SK-N-MC (cell line): ENCODE results near the gene GNG4.

Experiments used
- EZH2 ChIP-seq: fragments of 200-600 bp; sonication (generic); IDR thresholded peaks from one replicate; pipeline ENCODE4 v1.6.1; 2017; ENCODE audit warnings: antibody characterized with exemption
- FOXP2 ChIP-seq: optimal IDR thresholded peaks from 2 replicates; pipeline ENCODE3; 2011; ENCODE audit warnings: mild to moderate bottlenecking, moderate library complexity; ENCODE audit not compliant: insufficient read depth; ENCODE audit errors: extremely low read length, control extremely low read depth
- POLR2AphosphoS5 ChIP-seq: IDR thresholded peaks from 2 replicates; pipeline ENCODE4 v1.6.1; 2012; ENCODE audit warnings: mild to moderate bottlenecking, low read depth, low read length, borderline replicate concordance

- TF ChIP-seq EZH2 (no peak), POLR2AphosphoS5 (no peak), FOXP2 (no peak)
Observed at GRCh38 chr1:235628316-235629005, 21.1 kb downstream of the GNG4 start.
